ENCODE measurements around the gene STAT1. TPM values are rescaled to one million over a fixed set of nuclear protein-coding genes. Genes with fewer than 3 reads are reported as not detected.

STAT1 gene
- polyA plus RNA-seq, 4 donors = 22.6 to 61.9 (median 42.6) TPM

GRCh38 chr2:190932514-190932913 is 81.5 kb downstream of the STAT1 start:
- H3K27me3 ChIP-seq (ENCODE audit: control insufficient read depth in 3 of 3, insufficient read depth in 3 of 3, low read length in 3 of 3) = no peaks in the 10 kb centered on the region
- H3K27ac ChIP-seq (ENCODE audit: low read depth in 1 of 3, low read length in 2 of 3) = no peak overlapping the region
- H3K4me3 ChIP-seq (ENCODE audit: low read depth in 1 of 3, low read length in 3 of 3) = no peak overlapping the region
- peaks cover 5 to 18% (median 6%) of the 10 kb centered on the region in 3 donors for H3K36me3 ChIP-seq (ENCODE audit: control insufficient read depth in 3 of 3, insufficient read depth in 2 of 3, low read depth in 1 of 3, low read length in 3 of 3)
- DNase-seq (no peak), FAIRE-seq (no peak)
- H3K4me1 ChIP-seq (ENCODE audit: control insufficient read depth in 3 of 3, insufficient read depth in 2 of 3, low read depth in 1 of 3, low read length in 2 of 3) = no peaks in the 10 kb centered on the region
- WGBS, 3 donors = 79 to 88% (median 82%) methylated on average over 1 of the region's 1 CpG
- no peaks in the 10 kb centered on the region for H3K9me3 ChIP-seq (ENCODE audit: control insufficient read depth in 2 of 2, insufficient read depth in 1 of 2, low read depth in 1 of 2, low read length in 1 of 2)

GRCh38 chr2:190930411-190930810 is 83.6 kb downstream of the STAT1 start:
- DNase-seq (no peak), FAIRE-seq (no peak)
- Histone ChIP-seq H3K4me1 (ENCODE audit: control insufficient read depth in 3 of 3, insufficient read depth in 2 of 3, low read depth in 1 of 3, low read length in 2 of 3) (peaks cover 0 to 12% (median 0%) of the 10 kb centered on the region in 3 donors), H3K4me3 (ENCODE audit: low read depth in 1 of 3, low read length in 3 of 3) (no peak overlapping the region), H3K27me3 (ENCODE audit: control insufficient read depth in 3 of 3, insufficient read depth in 3 of 3, low read length in 3 of 3) (no peaks in the 10 kb centered on the region), H3K9me3 (ENCODE audit: control insufficient read depth in 2 of 2, insufficient read depth in 1 of 2, low read depth in 1 of 2, low read length in 1 of 2) (no peaks in the 10 kb centered on the region), H3K36me3 (ENCODE audit: control insufficient read depth in 3 of 3, insufficient read depth in 2 of 3, low read depth in 1 of 3, low read length in 3 of 3) (peaks cover 5 to 18% (median 6%) of the 10 kb centered on the region in 3 donors), H3K27ac (ENCODE audit: low read depth in 1 of 3, low read length in 2 of 3) (peak overlapping the region in 1 of 3 donors; percentile 15)
- WGBS, 3 donors = 93 to 96% (median 93%) methylated on average over 3 of the region's 3 CpGs

GRCh38 chr2:190929919-190930318 is 84.1 kb downstream of the STAT1 start:
- no peak for FAIRE-seq
- Histone ChIP-seq H3K36me3 (ENCODE audit: control insufficient read depth in 3 of 3, insufficient read depth in 2 of 3, low read depth in 1 of 3, low read length in 3 of 3) (peaks cover 6 to 21% (median 8%) of the 10 kb centered on the region in 3 donors), H3K27me3 (ENCODE audit: control insufficient read depth in 3 of 3, insufficient read depth in 3 of 3, low read length in 3 of 3) (no peaks in the 10 kb centered on the region), H3K4me3 (ENCODE audit: low read depth in 1 of 3, low read length in 3 of 3) (no peak overlapping the region), H3K9me3 (ENCODE audit: control insufficient read depth in 2 of 2, insufficient read depth in 1 of 2, low read depth in 1 of 2, low read length in 1 of 2) (no peaks in the 10 kb centered on the region), H3K4me1 (ENCODE audit: control insufficient read depth in 3 of 3, insufficient read depth in 2 of 3, low read depth in 1 of 3, low read length in 2 of 3) (peaks cover 0 to 12% (median 0%) of the 10 kb centered on the region in 3 donors), H3K27ac (ENCODE audit: low read depth in 1 of 3, low read length in 2 of 3) (peak overlapping the region in 1 of 3 donors; percentile 15)
- DNase-seq = no peak
- WGBS, 3 donors = 86 to 93% (median 90%) methylated on average over 7 of the region's 7 CpGs

GRCh38 chr2:190927301-190927700 is 86.7 kb downstream of the STAT1 start:
- peak; percentile 38 to 74 for DNase-seq
- H3K4me1 ChIP-seq (ENCODE audit: control insufficient read depth in 3 of 3, insufficient read depth in 2 of 3, low read depth in 1 of 3, low read length in 2 of 3) = peaks cover 0 to 21% (median 0%) of the 10 kb centered on the region in 3 donors
- H3K27ac ChIP-seq (ENCODE audit: low read depth in 1 of 3, low read length in 2 of 3) = peak overlapping the region in 2 of 3 donors; percentile 48 to 77
- no peak overlapping the region for H3K4me3 ChIP-seq (ENCODE audit: low read depth in 1 of 3, low read length in 3 of 3)
- no peaks in the 10 kb centered on the region for H3K9me3 ChIP-seq (ENCODE audit: control insufficient read depth in 2 of 2, insufficient read depth in 1 of 2, low read depth in 1 of 2, low read length in 1 of 2)
- WGBS, 3 donors = 14 to 62% (median 28%) methylated on average over 2 of the region's 2 CpGs
- FAIRE-seq = no peak
- H3K27me3 ChIP-seq (ENCODE audit: control insufficient read depth in 3 of 3, insufficient read depth in 3 of 3, low read length in 3 of 3) = no peaks in the 10 kb centered on the region
- H3K36me3 ChIP-seq (ENCODE audit: control insufficient read depth in 3 of 3, insufficient read depth in 2 of 3, low read depth in 1 of 3, low read length in 3 of 3) = peaks cover 11 to 26% (median 13%) of the 10 kb centered on the region in 3 donors

- Histone ChIP-seq H3K9me3 (ENCODE audit: control insufficient read depth in 2 of 2, insufficient read depth in 1 of 2, low read depth in 1 of 2, low read length in 1 of 2) (no peaks in the 10 kb centered on the region), H3K4me1 (ENCODE audit: control insufficient read depth in 3 of 3, insufficient read depth in 2 of 3, low read depth in 1 of 3, low read length in 2 of 3) (peaks cover 0 to 21% (median 0%) of the 10 kb centered on the region in 3 donors), H3K4me3 (ENCODE audit: low read depth in 1 of 3, low read length in 3 of 3) (no peak overlapping the region), H3K27ac (ENCODE audit: low read depth in 1 of 3, low read length in 2 of 3) (peak overlapping the region in 2 of 3 donors; percentile 24 to 26), H3K27me3 (ENCODE audit: control insufficient read depth in 3 of 3, insufficient read depth in 3 of 3, low read length in 3 of 3) (no peaks in the 10 kb centered on the region), H3K36me3 (ENCODE audit: control insufficient read depth in 3 of 3, insufficient read depth in 2 of 3, low read depth in 1 of 3, low read length in 3 of 3) (peaks cover 7 to 10% (median 7%) of the 10 kb centered on the region in 3 donors)
- FAIRE-seq (no peak), DNase-seq (peak; percentile 20 to 58)
- 8 to 67% (median 32%) methylated on average over 1 of the region's 1 CpG for WGBS, 3 donors
These were observed 91.6 kb downstream of the STAT1 start for GRCh38 chr2:190922376-190922775.

- H3K4me1 ChIP-seq (ENCODE audit: control insufficient read depth in 3 of 3, insufficient read depth in 2 of 3, low read depth in 1 of 3, low read length in 2 of 3) = peaks cover 0 to 9% (median 0%) of the 10 kb centered on the region in 3 donors
- no peak for DNase-seq
- no peak overlapping the region for H3K4me3 ChIP-seq (ENCODE audit: low read depth in 1 of 3, low read length in 3 of 3)
- H3K27ac ChIP-seq (ENCODE audit: low read depth in 1 of 3, low read length in 2 of 3) = no peak overlapping the region
- no peaks in the 10 kb centered on the region for H3K27me3 ChIP-seq (ENCODE audit: control insufficient read depth in 3 of 3, insufficient read depth in 3 of 3, low read length in 3 of 3)
- 64 to 80% (median 75%) methylated on average over 3 of the region's 3 CpGs for WGBS, 3 donors
- FAIRE-seq = no peak
- no peaks in the 10 kb centered on the region for H3K9me3 ChIP-seq (ENCODE audit: control insufficient read depth in 2 of 2, insufficient read depth in 1 of 2, low read depth in 1 of 2, low read length in 1 of 2)
- peaks cover 6 to 8% (median 8%) of the 10 kb centered on the region in 3 donors for H3K36me3 ChIP-seq (ENCODE audit: control insufficient read depth in 3 of 3, insufficient read depth in 2 of 3, low read depth in 1 of 3, low read length in 3 of 3)
These were observed 93.9 kb downstream of the STAT1 start for GRCh38 chr2:190920085-190920484.

Other genes with a start within 250 kb of the STAT1 start
- 100 to 1,000 TPM in 1 of 4 donors, 10 to 100 TPM in 3; 39.3 to 621 (median 48.7) TPM for gene GLS, start 133.3 kb downstream of the STAT1 start, polyA plus RNA-seq
- 1 to 10 TPM; 1.0 to 2.8 (median 1.6) TPM for gene STAT4, start 136.8 kb upstream of the STAT1 start, polyA plus RNA-seq
- gene MYO1B, start 231.2 kb upstream of the STAT1 start, polyA plus RNA-seq = 10 to 100 TPM in 2 of 4 donors, 1 to 10 TPM in 2; 8.1 to 34.8 (median 12.9) TPM